Stimulated activated CD8-positive, alpha-beta memory T cell treated with anti-CD3 and anti-CD28 coated beads, Interleukin-12 subunit alpha, Interleukin-12 subunit beta, amount 100 ng/mL, for 24 hours (primary cell): ENCODE measurements around the gene ZFAND2A.

ENCODE experiments used
- DNase-seq: peaks from one replicate; pipeline ENCODE4 v3.0.0-alpha.2; 2020; ENCODE audit errors: extremely low read depth

ZFAND2A gene

DNA sequence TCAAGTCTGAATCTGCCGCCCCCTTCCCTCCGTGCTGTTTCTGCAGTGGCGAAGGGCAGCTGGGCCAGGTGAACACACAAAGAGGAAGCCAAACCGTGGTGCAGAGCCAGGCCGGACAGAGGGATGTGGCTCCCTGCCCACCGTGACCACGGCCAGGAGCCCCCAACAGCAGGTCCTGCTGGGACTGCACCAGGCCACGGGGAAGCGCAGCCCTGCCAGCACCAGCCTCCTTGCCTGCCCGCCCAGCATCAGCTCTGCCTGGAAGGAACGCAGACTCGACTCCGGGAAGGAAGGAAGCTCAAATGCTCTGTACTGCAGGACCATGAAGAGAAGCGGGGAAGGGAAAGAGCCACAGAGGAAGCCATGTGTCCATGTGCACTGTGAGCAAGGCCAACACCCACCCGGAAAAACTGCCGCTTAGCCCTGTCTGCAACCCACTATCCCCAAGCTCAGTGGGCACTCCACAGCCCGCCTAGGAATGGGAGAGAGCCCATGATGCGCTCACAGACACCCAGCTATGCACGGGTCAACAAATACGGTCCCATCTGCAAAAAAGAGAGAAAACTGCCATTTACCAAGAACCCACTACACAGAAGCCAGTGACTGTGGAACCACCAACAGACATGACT is 53.1 kb downstream of the ZFAND2A start:
- DNase-seq = no peak

DNA sequence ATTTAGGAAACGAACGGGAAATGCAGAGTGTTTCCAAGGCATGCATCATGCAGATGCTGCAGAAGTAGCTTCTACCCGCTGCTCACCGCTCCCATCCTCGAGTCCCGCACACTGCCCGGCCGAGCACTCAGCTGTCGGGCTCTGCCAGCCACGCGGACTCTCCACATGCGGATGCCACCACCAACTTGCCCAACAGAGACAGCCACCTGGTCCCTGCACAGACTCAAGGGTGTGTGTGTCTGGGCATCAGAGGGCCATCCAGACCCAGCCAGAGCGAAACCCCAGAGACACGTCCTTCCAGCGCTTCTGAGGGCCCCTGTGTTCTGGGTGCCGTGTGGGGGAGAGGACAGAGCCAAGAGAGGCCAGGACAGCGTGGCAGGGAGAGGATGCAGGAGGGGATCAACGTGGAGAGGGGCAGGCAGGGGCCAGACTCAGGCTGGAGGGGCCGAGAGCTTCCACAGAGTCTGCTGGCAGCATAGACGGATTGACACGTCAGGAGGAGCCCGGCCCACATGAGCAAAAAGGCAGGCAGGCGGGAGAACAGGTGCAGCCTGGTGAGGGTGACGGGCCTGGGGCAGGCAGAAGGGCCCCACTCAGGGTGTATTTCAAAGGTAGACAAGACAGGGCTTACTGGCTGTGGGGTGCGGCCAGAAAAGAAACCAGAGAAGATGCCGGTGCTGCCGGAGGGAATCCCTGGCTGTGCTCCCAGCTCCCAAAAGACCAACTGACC is 53.8 kb downstream of the ZFAND2A start:
- no peak for DNase-seq

DNA sequence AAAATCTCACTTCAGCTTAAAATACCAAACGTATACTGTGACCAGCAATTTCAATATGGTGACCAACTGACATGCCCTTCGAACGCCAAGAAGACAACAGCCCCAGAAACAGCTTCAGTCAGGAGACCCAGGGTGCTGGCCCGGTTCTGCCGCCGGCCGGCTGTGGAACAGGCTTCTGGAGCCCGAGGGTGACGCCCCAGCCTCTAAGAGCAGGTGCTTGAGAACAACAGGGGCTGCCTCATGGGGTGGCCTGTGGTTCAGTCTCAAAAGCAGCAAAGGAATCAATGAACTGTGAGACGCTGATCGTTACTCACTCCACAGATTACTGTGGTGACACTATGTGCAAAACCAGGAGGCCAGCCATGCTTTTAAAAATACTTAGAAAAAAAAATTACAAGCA is 54.8 kb downstream of the ZFAND2A start:
- no peak for DNase-seq

GRCh38 chr7:1104516-1105179 is 55.3 kb downstream of the ZFAND2A start:
- DNase-seq = no peak

- DNase-seq = no peak
Measured at GRCh38 chr7:1103789-1104515, 56.0 kb downstream of the ZFAND2A start.

- no peak for DNase-seq
Measured at GRCh38 chr7:1103009-1103788, 56.8 kb downstream of the ZFAND2A start.
